ENCODE measurements around the gene DYRK1B.

The DYRK1B gene

GRCh38 chr19:39807846-39808364 lies 26.1 kb downstream of the DYRK1B start:
- no peak for DNase-seq

- no peak for DNase-seq
These were observed 28.9 kb downstream of the DYRK1B start for GRCh38 chr19:39805104-39805503.

GRCh38 chr19:39802958-39803357 lies 31.0 kb downstream of the DYRK1B start:
- DNase-seq, result no peak

GRCh38 chr19:39797083-39797482 lies 36.9 kb downstream of the DYRK1B start:
- DNase-seq, result no peak

- no peak for DNase-seq
These were observed 37.9 kb downstream of the DYRK1B start for GRCh38 chr19:39796000-39796498.

- no peak for DNase-seq
These were observed 39.0 kb downstream of the DYRK1B start for GRCh38 chr19:39795001-39795400.

GRCh38 chr19:39792999-39793546 lies 40.9 kb downstream of the DYRK1B start:
- DNase-seq, result peak; percentile 69

GRCh38 chr19:39788244-39788643 lies 45.7 kb downstream of the DYRK1B start:
- DNase-seq, result no peak

- DNase-seq, result no peak
These were observed 53.1 kb downstream of the DYRK1B start for GRCh38 chr19:39780894-39781293.

- no peak for DNase-seq
These were observed 55.2 kb downstream of the DYRK1B start, which contains the start of gene LEUTX for GRCh38 chr19:39778763-39779162. Gene LEUTX (plus strand): TSS chr19:39778854. CDS start chr19:39778921, 67 bp downstream.

All from stimulated activated CD4-positive, alpha-beta T cell treated with anti-CD3 and anti-CD28 coated beads, Interleukin-12 subunit alpha, Interleukin-12 subunit beta, amount 100 ng/mL, for 4 hours (primary cell).